K562 (cell line): ENCODE results near the gene TSPAN15.

Experiments
- CBX2 ChIP-seq: fragments of 200-600 bp; sonication (generic); IDR thresholded peaks from one replicate; pipeline ENCODE4 v1.6.1; 2012; ENCODE audit warnings: mild to moderate bottlenecking, low read length, inconsistent platforms; ENCODE audit not compliant: insufficient read depth, poor library complexity, severe bottlenecking
- HOMEZ ChIP-seq: fragments of 250-450 bp; sonication (Bioruptor Pico); IDR thresholded peaks from 2 replicates; pipeline ENCODE4 v1.4.0; 2020; ENCODE audit warnings: mild to moderate bottlenecking, moderate library complexity
- MXI1 ChIP-seq: IDR thresholded peaks from 2 replicates; pipeline ENCODE4 v1.6.1; 2011; ENCODE audit warnings: low read depth, mild to moderate bottlenecking, improper control_type of control experiment, low read length
- SNRNP70 ChIP-seq: fragments of 200-400 bp; formaldehyde crosslinking; optimal IDR thresholded peaks from 2 replicates; pipeline ENCODE3; 2017; ENCODE audit warnings: low read depth, low read length

DNA sequence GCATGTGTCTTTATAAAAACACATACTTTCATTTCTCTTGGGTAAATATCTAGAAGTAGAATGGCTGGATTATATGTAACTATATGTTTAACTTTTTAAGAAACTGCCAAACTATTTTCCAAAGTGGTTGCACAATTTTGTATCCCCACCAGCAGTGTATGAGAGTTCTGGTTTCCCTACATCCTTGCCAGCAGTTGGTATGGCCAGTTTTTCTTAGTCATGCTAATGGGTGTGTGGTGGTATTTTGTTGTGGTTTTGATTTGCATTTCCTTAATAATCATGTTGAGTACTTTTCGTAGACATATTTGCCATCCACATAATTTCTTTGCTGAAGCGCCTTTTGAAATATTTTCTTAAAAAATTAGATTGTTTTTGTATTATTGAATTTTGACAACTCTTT lies 61.6 kb downstream of the TSPAN15 start:
- TF ChIP-seq CBX2: no peak
- no peak for TF ChIP-seq MXI1
- no peak for TF ChIP-seq HOMEZ (CRISPR knock-in tag)
- no peak for TF ChIP-seq SNRNP70
